Stimulated activated CD8-positive, alpha-beta memory T cell treated with anti-CD3 and anti-CD28 coated beads, Interleukin-2, amount 100 ng/mL, for 48 hours (primary cell): ENCODE data around the gene DDX50.
"Not testable (repeated sequence)": the region's sequence is repeated elsewhere in the genome, so short reads cannot be mapped to it uniquely, and the experiment has no call there.

Experiments used
- DNase-seq, 2 donors: peaks; one replicate each; pipeline ENCODE4 v3.0.0-alpha.2; 2020; ENCODE audit warnings: low read depth in 2 of 2

Gene DDX50

DNA sequence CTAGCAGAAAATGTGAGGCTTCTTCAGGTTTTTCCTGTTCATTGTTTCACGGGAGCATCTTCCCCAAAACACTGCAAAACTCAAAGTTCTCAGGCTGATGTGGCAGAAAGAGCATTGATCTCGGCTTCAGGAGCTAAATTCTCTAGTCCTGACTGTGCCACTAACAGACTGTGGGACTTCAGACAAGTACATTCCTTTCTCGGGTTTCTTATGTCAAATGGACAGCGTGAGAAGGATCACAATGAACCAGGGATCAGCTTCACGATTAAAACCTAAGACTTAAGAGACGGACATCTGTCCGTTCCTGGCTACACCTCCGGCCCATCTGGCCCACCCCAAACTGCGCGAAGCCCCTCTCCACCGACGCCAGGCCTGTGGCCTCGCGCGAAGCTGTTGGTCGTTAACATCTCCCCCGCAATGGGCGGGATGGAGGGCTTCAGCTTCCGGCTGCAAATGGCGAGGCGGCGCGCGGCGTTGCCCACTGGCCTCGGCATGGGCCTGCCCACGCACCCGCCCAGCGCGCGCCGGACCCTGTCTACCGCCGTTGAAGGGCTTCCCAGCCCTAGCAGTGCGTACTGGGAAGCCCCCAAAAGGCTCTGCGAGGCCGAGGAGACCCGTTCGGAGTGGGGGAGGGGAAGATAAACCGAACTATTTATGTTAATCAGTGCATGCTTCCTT lies 549 bp upstream of the DDX50 start:
- peak; percentile 45 to 60 for DNase-seq

DNA sequence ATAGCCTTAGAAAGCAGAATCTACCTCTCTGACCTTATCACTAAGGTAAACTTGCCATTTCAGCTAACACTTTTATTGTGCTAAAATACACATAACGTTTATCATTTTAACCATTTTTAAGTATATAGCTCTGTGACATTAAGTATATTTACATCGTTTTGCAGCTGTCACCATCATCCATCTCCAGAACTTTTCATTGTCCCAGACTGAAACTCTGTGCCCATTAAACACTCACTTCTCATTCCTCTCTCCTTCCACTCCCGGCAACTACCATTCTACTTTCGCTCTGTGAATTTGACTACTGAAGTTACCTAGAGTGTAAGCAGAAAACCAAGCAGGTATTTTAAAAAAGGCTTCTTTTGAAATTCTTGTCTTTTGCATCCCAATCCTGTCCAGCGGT lies 1.3 kb downstream of the DDX50 start:
- DNase-seq = no peak

DNA sequence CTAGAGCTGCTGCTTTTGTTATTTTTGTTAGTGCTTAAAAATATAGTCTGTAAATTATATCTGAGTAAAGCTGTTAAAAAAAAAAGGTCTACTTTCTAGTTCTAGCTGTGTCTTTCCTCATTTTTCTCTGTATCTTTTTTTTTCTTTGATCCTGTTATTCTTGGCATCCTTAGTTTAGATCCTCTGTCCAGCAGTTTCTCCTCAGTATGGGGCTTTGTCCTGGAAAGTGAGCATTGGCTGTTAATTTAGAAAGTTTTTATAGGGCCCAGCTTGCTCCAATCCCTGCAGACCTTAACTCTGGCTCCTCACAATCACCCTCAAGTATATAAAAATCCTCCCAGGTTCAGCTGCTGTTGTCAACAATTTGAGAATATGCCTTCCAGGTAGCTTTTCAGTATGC lies 23.5 kb downstream of the DDX50 start:
- DNase-seq = no peak

GRCh38 chr10:68925489-68925888 lies 24.4 kb downstream of the DDX50 start:
- no peak for DNase-seq

- DNase-seq = not testable (repeated sequence)
These were observed 28.0 kb downstream of the DDX50 start for GRCh38 chr10:68929157-68929556.

DNA sequence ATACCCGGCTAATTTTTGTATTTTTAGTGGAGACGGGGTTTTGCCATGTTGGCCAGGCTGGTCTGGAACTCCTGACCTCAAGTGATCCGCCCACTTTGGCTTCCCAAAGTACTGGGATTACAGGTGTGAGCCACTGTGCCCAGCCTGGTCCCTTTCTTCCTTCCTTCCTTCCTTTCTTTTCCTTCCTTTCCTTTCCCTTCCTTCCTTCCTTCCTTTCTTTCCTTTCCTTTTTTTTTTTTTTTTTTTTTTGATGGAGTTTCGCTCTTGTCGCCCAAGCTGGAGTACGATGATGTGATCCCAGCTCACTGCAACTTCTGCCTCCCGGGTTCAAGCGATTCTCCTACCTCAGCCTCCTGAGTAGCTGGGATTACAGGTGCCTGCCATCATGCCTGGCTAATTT lies 28.8 kb downstream of the DDX50 start:
- DNase-seq = not testable (repeated sequence)

GRCh38 chr10:68932860-68933259 lies 31.7 kb downstream of the DDX50 start:
- not testable (repeated sequence) for DNase-seq

DNA sequence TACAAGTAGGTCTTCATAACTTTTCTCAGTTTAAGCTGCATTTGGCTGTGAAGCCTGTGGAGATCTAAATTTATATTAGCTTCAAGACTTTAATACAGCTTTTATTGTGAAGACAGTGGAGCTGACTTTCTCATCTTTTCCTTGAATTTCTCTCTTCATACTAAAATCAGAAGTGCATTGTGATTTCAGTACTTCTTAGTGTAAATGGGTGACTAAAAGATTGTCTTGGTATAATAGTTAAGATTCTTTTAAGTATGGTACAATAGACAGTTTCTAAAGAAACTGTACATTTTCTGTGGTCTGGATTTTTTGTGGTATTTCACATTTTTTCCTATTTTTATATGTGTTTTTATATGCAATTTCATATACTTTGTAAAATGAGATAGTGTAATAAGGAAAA lies 33.9 kb downstream of the DDX50 start:
- no peak for DNase-seq

GRCh38 chr10:68938117-68938516 lies 37.0 kb downstream of the DDX50 start:
- no peak for DNase-seq

DNA sequence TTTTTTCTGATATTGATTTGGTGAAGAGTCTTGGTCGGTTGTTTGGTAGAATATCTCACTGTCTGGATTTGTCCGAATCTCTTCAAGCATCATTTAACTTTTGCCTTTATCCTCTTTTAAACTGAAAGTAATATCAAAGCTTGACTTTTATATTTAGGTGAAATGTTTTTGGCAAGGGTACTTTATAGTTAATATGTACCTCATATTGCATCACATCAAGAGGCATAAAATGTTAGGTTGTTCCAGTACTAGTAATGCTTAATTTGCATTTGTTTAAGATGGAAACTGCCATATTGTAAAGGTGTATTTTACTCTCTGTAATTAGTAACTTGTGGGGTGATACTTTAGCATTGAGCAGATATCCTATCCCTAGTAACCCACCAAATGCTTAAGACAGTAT lies 37.8 kb downstream of the DDX50 start:
- DNase-seq = no peak

GRCh38 chr10:68940917-68941316 lies 39.8 kb downstream of the DDX50 start:
- DNase-seq = not testable (repeated sequence)

- DNase-seq = no peak
These were observed 49.5 kb downstream of the DDX50 start for GRCh38 chr10:68950598-68950997.

- no peak for DNase-seq
These were observed 53.8 kb downstream of the DDX50 start for GRCh38 chr10:68954904-68955303.

GRCh38 chr10:68955355-68955831 lies 54.3 kb downstream of the DDX50 start:
- DNase-seq = peak in 1 of 2 donors; percentile 10

GRCh38 chr10:68955832-68956532 lies 54.9 kb downstream of the DDX50 start, which contains the start of gene DDX21:
TSS of gene DDX21 (plus strand) at chr10:68956170. CDS start at chr10:68956226, 56 bp downstream.
- peak; percentile 76 to 82 for DNase-seq

- DNase-seq = no peak
These were observed 56.1 kb downstream of the DDX50 start for GRCh38 chr10:68957284-68957615.

- DNase-seq = no peak
These were observed 56.5 kb downstream of the DDX50 start for GRCh38 chr10:68957654-68958053.

DNA sequence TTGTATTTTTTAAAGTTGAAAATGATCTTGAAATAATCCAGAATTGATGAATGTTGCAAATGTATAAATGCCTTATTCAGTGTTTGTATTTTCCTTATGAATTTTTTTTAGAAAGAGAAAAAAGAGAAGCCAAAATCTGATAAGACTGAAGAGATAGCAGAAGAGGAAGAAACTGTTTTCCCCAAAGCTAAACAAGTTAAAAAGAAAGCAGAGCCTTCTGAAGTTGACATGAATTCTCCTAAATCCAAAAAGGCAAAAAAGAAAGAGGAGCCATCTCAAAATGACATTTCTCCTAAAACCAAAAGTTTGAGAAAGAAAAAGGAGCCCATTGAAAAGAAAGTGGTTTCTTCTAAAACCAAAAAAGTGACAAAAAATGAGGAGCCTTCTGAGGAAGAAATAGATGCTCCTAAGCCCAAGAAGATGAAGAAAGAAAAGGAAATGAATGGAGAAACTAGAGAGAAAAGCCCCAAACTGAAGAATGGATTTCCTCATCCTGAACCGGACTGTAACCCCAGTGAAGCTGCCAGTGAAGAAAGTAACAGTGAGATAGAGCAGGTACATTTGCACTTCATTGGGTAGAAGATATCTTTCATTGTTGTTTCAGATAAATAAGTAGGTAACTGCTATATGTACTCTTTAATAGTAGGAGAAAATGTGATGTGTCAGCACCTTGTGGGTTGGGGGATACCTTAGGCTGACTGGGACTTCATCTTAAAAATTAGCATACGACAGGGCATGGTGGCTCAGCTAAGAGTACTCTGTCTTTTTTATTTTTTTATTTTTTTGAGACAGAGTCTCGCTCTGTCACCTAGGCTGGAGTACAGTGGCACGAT lies 58.8 kb downstream of the DDX50 start:
- DNase-seq = no peak

DNA sequence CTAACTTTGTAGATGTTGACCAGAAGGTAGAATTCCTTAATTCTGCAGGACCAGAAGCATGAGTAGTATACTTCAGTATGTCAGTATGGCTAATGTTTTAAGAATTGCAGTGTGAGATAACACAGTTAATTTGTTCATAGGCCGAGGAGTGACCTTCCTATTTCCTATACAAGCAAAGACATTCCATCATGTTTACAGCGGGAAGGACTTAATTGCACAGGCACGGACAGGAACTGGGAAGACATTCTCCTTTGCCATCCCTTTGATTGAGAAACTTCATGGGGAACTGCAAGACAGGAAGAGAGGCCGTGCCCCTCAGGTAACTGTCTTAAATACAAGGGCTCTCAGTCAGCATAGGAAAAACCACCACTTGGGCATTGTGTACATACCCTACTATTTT lies 62.0 kb downstream of the DDX50 start:
- DNase-seq = no peak

- DNase-seq = no peak
These were observed 72.9 kb downstream of the DDX50 start for GRCh38 chr10:68973975-68974374.

- not testable (repeated sequence) for DNase-seq
These were observed 74.9 kb downstream of the DDX50 start for GRCh38 chr10:68975936-68976473.

DNA sequence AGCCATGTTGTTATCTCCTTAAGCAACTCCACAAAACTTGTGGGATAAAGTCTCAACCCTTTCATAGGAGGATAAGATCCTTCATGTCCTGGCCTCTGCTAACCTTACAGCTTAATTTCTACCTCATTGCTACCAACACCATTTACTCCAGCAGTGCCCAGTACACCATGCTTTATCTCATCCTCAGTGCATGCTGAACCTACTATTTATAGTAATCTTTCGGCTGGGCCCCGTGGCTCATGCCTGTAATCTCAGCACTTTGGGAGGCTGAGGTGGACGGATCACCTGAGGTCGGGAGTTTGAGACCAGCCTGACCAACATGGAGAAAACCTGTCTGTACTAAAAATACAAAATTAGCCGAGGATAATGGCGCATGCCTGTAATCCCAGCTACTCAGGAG lies 78.6 kb downstream of the DDX50 start:
- DNase-seq = not testable (repeated sequence)
